ENCODE measurements around the gene POLR3H. TPM values are rescaled to one million over a fixed set of nuclear protein-coding genes. Genes with fewer than 3 reads are reported as not detected.
A peak's percentile ranks its signal among the peaks of the same experiment; 100 is the strongest.

POLR3H gene
- total and polyA plus RNA-seq, 10 of the 15 experiments (the other 5 are each of a cell fraction or from before 2014, with no cell fraction given), result 3.5 to 62.7 (median 24.6) TPM

DNA sequence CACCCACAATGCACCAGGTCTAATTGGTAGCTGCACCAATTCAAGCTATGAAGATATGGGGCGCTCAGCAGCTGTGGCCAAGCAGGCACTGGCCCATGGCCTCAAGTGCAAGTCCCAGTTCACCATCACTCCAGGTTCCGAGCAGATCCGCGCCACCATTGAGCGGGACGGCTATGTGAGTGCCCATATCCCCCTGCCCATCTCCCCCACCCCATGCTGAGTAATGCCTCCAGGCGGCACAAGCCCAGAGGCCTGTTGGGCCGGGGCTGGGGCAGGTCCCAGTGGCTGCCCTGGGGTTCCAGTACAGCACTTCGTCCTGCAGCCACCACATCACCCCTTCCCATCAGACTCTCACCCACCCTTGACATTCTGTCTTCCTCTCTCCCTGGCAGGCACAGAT lies 21.5 kb downstream of the POLR3H start:
- Histone ChIP-seq H4K20me1 (ENCODE audit: control insufficient read depth, insufficient read depth) (no peaks in the 10 kb centered on the region), H3K4me2 (ENCODE audit: control insufficient read depth, insufficient read depth) (no peak overlapping the region), H2AFZ (ENCODE audit: control insufficient read depth, low read depth, low read length) (no peak overlapping the region), H3K9me3 (replicated peaks; ENCODE audit: control insufficient read depth, insufficient read depth, low read length) (no peaks in the 10 kb centered on the region), H3K9ac (ENCODE audit: control insufficient read depth, insufficient read depth, low read length) (no peak overlapping the region), H3K27ac (ENCODE audit: control insufficient read depth, insufficient read depth) (no peak overlapping the region), H3K4me3 (no peak overlapping the region), H3K27me3 (replicated peaks in 1 of 2; ENCODE audit: control insufficient read depth in 2 of 2, insufficient read depth in 2 of 2, low read length in 1 of 2) (no peaks in the 10 kb centered on the region), H3K4me1 (ENCODE audit: control insufficient read depth, insufficient read depth, low read length) (no peaks in the 10 kb centered on the region), H3K79me2 (ENCODE audit: control insufficient read depth, insufficient read depth, low read length) (no peaks in the 10 kb centered on the region), H3K36me3 (ENCODE audit: control insufficient read depth in 2 of 2, insufficient read depth in 2 of 2, low read length in 1 of 2) (peaks cover 38 to 54% of the 10 kb centered on the region in 2 experiments; a peak in 3 of 4 replicates)
- ChIA-PET POLR2A (no interaction called here), RAD21 (ENCODE audit: unreplicated experiment) (no interaction called here), SMC1A (ENCODE audit: uncharacterized antibody, unreplicated experiment) (no interaction called here), CTCF (interaction anchor here (7.3 kb wide), 1 partner anchor 118 kb away, joined by 105 read pairs; no protein-coding TSS in a partner anchor)
- intact Hi-C loops (cut with micrococcal nuclease; ENCODE audit: unreplicated experiment) (no loop called here), in situ Hi-C loops (cut with MboI) (no loop called here)
- 100% methylated on average over 6 of the region's 9 CpGs for WGBS (ENCODE audit: insufficient coverage, insufficient replicate concordance, low lambda C conversion rate, missing lambda C conversion rate)
- BruUV-seq (replicated peaks), result no TSS peak
- FAIRE-seq, result no peak
- peak; percentile 24; the same call in 1 of the 2 replicates for TF ChIP-seq POLR2A (IDR thresholded peaks at IDR 0.05; ENCODE audit: low read depth, low read length)
- TF ChIP-seq, protein P1, sequence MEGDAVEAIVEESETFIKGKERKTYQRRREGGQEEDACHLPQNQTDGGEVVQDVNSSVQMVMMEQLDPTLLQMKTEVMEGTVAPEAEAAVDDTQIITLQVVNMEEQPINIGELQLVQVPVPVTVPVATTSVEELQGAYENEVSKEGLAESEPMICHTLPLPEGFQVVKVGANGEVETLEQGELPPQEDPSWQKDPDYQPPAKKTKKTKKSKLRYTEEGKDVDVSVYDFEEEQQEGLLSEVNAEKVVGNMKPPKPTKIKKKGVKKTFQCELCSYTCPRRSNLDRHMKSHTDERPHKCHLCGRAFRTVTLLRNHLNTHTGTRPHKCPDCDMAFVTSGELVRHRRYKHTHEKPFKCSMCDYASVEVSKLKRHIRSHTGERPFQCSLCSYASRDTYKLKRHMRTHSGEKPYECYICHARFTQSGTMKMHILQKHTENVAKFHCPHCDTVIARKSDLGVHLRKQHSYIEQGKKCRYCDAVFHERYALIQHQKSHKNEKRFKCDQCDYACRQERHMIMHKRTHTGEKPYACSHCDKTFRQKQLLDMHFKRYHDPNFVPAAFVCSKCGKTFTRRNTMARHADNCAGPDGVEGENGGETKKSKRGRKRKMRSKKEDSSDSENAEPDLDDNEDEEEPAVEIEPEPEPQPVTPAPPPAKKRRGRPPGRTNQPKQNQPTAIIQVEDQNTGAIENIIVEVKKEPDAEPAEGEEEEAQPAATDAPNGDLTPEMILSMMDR (IDR thresholded peaks at IDR 0.05 in 2 of 3, conservative IDR thresholded peaks at IDR 0.05 in 1 of 3; ENCODE audit: control insufficient read depth in 2 of 3, extremely low read depth in 1 of 3, insufficient read depth in 1 of 3, low read depth in 3 of 3, low read length in 3 of 3), result no peak
- no peak for ATAC-seq
- DNase-seq (ENCODE audit: low read depth, low spot score), result no peak

DNA sequence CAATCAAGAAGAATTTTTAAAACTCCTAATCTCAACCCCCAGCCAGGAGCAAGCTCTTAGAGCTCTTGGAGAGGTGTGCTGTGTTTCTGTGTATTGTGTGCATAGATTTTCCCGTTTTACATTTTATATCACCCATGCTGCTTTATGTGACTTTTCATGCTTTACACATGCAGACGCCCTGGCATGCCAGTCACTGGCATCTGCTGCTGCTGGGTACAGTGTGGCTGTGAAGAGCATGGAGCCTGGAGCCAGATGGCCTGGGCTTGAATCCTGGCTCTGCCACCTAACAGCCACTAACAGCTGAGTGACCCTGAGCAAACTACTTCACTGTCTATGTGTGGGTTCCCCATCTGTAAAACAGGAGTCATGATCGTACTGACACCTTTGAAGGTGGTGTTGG lies 23.1 kb downstream of the POLR3H start:
- Histone ChIP-seq H3K79me2 (ENCODE audit: control insufficient read depth, insufficient read depth, low read length) (no peaks in the 10 kb centered on the region), H4K20me1 (ENCODE audit: control insufficient read depth, insufficient read depth) (no peaks in the 10 kb centered on the region), H3K4me3 (no peak overlapping the region), H3K4me1 (ENCODE audit: control insufficient read depth, insufficient read depth, low read length) (no peaks in the 10 kb centered on the region), H3K4me2 (ENCODE audit: control insufficient read depth, insufficient read depth) (no peak overlapping the region), H3K9me3 (replicated peaks; ENCODE audit: control insufficient read depth, insufficient read depth, low read length) (no peaks in the 10 kb centered on the region), H3K27ac (ENCODE audit: control insufficient read depth, insufficient read depth) (no peak overlapping the region), H2AFZ (ENCODE audit: control insufficient read depth, low read depth, low read length) (no peak overlapping the region), H3K27me3 (replicated peaks in 1 of 2; ENCODE audit: control insufficient read depth in 2 of 2, insufficient read depth in 2 of 2, low read length in 1 of 2) (no peaks in the 10 kb centered on the region), H3K36me3 (ENCODE audit: control insufficient read depth in 2 of 2, insufficient read depth in 2 of 2, low read length in 1 of 2) (peaks cover 34 to 49% of the 10 kb centered on the region in 2 experiments; a peak in 3 of 4 replicates), H3K9ac (ENCODE audit: control insufficient read depth, insufficient read depth, low read length) (no peak overlapping the region)
- RAD21 ChIA-PET (ENCODE audit: unreplicated experiment), result no interaction called here
- BruUV-seq (replicated peaks), result no TSS peak
- intact Hi-C loops (cut with micrococcal nuclease; ENCODE audit: unreplicated experiment) (no loop called here), in situ Hi-C loops (cut with MboI) (no loop called here)
- no peak for FAIRE-seq
- SMC1A ChIA-PET (ENCODE audit: uncharacterized antibody, unreplicated experiment), result no interaction called here
- ATAC-seq, result no peak
- DNase-seq (ENCODE audit: low read depth, low spot score), result no peak
- POLR2A ChIA-PET, result no interaction called here
- 68% methylated on average over 3 of the region's 3 CpGs for WGBS (ENCODE audit: insufficient coverage, insufficient replicate concordance, low lambda C conversion rate, missing lambda C conversion rate)
- CTCF ChIA-PET, result interaction anchor here (0.6 to 6.2 kb wide), 2 partner anchors 118 to 260 kb away, joined by 3 to 141 read pairs; no protein-coding TSS in a partner anchor
- no peak for TF ChIP-seq CREB1 (IDR thresholded peaks at IDR 0.05; ENCODE audit: low read depth)
- no peak for TF ChIP-seq EZH2 (IDR thresholded peaks at IDR 0.05; ENCODE audit: borderline replicate concordance, control insufficient read depth, low read depth, low read length)
- TF ChIP-seq ZSCAN29 (IDR thresholded peaks at IDR 0.05), result no peak
- no peak for TF ChIP-seq CHD1 (IDR thresholded peaks at IDR 0.05; ENCODE audit: low read depth, low read length)
- no peak for TF ChIP-seq YBX1 (IDR thresholded peaks at IDR 0.05)
- TF ChIP-seq, protein P2, sequence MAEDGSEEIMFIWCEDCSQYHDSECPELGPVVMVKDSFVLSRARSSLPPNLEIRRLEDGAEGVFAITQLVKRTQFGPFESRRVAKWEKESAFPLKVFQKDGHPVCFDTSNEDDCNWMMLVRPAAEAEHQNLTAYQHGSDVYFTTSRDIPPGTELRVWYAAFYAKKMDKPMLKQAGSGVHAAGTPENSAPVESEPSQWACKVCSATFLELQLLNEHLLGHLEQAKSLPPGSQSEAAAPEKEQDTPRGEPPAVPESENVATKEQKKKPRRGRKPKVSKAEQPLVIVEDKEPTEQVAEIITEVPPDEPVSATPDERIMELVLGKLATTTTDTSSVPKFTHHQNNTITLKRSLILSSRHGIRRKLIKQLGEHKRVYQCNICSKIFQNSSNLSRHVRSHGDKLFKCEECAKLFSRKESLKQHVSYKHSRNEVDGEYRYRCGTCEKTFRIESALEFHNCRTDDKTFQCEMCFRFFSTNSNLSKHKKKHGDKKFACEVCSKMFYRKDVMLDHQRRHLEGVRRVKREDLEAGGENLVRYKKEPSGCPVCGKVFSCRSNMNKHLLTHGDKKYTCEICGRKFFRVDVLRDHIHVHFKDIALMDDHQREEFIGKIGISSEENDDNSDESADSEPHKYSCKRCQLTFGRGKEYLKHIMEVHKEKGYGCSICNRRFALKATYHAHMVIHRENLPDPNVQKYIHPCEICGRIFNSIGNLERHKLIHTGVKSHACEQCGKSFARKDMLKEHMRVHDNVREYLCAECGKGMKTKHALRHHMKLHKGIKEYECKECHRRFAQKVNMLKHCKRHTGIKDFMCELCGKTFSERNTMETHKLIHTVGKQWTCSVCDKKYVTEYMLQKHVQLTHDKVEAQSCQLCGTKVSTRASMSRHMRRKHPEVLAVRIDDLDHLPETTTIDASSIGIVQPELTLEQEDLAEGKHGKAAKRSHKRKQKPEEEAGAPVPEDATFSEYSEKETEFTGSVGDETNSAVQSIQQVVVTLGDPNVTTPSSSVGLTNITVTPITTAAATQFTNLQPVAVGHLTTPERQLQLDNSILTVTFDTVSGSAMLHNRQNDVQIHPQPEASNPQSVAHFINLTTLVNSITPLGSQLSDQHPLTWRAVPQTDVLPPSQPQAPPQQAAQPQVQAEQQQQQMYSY (CRISPR knock-in tag; IDR thresholded peaks at IDR 0.05), result no peak
- TF ChIP-seq, protein P3, sequence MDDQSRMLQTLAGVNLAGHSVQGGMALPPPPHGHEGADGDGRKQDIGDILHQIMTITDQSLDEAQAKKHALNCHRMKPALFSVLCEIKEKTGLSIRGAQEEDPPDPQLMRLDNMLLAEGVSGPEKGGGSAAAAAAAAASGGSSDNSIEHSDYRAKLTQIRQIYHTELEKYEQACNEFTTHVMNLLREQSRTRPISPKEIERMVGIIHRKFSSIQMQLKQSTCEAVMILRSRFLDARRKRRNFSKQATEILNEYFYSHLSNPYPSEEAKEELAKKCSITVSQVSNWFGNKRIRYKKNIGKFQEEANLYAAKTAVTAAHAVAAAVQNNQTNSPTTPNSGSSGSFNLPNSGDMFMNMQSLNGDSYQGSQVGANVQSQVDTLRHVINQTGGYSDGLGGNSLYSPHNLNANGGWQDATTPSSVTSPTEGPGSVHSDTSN (IDR thresholded peaks at IDR 0.05; ENCODE audit: insufficient replicate concordance, low read depth, low read length), result no peak
- no peak for TF ChIP-seq POLR2AphosphoS2 (IDR thresholded peaks at IDR 0.05; ENCODE audit: low read depth, low read length)
- no peak for TF ChIP-seq MTA3 (IDR thresholded peaks at IDR 0.05; ENCODE audit: borderline replicate concordance, low read length)
- no peak for TF ChIP-seq ZNF274 (IDR thresholded peaks at IDR 0.05; ENCODE audit: insufficient read depth, insufficient read length)

All from GM12878 (cell line).